HG02623 (cell line): Measurements from ENCODE around the gene VCL.
"Not testable (repeated sequence)": the region's sequence is repeated elsewhere in the genome, so short reads cannot be mapped to it uniquely, and the experiment has no call there.

Experiments
- ATAC-seq: cut with Tn5 transposase; IDR thresholded peaks from one replicate; pipeline ENCODE4 v1.9.1; 2021; ENCODE audit warnings: moderate library complexity; ENCODE audit not compliant: unreplicated experiment

The VCL gene

GRCh38 chr10:74099420-74099819, 101.5 kb downstream of the VCL start:
- no peak for ATAC-seq

DNA sequence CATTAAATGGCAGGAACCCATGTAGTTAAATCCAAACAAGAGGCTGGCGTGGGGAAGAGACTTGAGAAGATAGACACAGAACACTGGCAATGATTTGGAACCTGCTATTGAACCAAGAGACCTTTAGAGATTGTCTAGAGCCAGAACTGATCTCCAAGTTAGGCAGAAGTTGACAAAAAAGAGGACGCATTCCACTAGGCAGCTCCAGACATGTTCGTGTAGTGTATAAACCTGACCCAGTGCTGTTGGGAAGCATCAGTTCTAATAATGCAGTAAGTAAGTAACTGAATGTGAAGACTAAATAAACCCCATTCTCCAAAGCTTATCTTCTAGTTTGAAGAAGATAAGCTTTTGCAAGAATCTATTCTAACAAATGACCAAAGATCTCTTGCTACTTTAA, 101.9 kb downstream of the VCL start:
- ATAC-seq = no peak

DNA sequence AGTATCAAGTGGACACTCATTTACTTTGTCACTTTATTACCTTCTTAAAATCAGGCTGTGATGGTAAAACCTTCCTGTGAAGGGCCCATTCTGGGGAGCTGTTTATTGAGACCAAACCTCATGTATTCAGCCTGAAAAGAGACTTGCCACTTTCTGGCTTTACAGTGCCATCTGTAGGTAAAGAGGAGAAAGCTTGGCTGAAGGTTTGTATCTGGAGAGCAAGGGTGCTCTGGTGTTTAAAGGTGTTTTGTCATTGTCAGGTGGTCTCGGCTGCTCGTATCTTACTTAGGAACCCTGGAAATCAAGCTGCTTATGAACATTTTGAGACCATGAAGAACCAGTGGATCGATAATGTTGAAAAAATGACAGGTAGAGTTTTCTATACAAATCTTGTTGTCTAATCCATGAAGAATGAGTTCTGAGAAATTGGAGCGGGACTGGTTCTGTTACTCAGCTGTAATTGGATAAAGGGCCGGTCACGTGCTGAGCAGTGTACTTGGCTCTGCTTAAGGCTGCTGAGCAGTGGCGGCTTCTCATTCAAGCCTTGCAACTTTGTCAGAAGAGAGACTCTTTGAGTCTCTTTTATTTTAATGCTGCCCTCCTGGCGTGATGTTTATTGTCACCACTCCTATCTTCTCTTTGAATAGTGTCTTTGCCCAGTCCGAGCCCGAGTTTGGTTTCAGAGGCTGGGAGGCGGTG, 105.8 kb downstream of the VCL start:
- no peak for ATAC-seq

DNA sequence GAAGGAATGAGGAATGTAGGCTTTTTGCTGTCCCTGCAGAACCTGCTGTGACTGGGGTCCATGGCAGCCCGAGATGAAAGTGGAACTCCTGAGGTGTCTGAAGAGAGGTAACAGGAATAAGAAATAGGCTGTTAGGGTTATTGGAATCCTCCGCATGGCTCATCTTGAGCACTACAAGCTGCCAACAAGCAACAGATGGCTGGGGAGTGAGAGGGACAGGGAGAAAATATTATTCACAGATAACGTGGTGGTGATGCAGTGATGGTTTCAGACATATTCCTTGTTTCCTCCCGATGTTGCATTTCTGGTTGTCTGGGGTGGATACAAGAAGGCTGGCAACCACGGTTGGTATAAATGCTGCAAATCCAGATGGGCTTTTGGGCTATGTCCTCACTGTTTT, 106.6 kb downstream of the VCL start:
- no peak for ATAC-seq

- ATAC-seq = no peak
Observed at GRCh38 chr10:74104996-74105395, 107.1 kb downstream of the VCL start.

GRCh38 chr10:74107391-74107790, 109.5 kb downstream of the VCL start:
- ATAC-seq = no peak

- no peak for ATAC-seq
Observed at GRCh38 chr10:74109452-74109851, 111.5 kb downstream of the VCL start.

- no peak for ATAC-seq
Observed at GRCh38 chr10:74110120-74110519, 112.2 kb downstream of the VCL start.

DNA sequence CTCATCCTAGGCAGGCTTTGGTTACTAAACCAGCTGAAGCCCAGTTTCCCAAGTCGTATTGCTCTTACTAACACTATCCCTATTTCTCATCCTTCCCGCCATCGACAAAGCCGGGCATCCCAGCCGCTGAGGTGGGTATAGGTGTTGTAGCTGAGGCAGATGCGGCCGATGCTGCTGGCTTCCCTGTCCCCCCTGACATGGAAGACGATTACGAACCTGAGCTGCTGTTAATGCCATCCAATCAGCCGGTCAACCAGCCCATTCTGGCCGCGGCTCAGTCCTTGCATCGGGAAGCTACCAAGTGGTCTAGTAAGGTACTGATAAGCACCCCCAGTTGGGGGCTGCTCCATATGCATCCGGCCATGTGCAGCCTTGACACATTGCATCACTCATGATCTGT, 113.9 kb downstream of the VCL start:
- ATAC-seq = no peak

DNA sequence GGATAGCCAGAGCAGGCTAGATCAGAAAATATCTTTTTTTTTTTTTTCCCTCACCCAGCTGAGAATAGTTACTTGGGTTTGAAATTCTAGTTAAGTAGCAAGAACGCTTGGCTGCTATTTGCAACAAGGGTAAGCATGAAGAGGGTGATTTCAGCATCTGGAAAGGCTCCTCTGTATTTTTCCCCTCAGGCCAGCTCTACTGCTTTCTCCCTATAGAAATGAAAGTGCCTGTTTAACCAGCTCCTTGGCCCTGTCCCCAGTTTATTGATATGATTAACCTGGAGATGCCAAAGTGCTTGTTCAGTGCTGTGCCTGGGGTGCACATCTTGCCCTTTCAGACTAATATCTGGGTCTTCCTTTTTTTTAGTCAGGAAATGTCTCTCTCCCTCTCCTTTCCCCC, 115.6 kb downstream of the VCL start:
- ATAC-seq = no peak

GRCh38 chr10:74114041-74114448, 116.1 kb downstream of the VCL start:
- no peak for ATAC-seq

DNA sequence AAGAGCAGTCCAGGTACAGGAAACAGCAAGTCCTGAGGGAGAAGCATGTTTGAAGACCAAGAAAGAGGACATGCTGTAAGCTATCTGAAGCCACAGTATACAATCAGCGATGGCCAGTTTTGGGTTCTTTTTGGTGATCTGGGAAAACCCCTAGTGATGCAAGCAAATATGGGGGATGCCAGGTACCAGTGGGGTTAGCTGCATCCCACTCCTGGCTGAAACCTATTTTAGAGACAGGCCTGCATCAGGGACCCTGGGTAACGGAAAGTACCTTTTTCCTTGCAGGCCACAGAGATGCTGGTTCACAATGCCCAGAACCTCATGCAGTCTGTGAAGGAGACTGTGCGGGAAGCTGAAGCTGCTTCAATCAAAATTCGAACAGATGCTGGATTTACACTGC, 119.8 kb downstream of the VCL start:
- no peak for ATAC-seq

DNA sequence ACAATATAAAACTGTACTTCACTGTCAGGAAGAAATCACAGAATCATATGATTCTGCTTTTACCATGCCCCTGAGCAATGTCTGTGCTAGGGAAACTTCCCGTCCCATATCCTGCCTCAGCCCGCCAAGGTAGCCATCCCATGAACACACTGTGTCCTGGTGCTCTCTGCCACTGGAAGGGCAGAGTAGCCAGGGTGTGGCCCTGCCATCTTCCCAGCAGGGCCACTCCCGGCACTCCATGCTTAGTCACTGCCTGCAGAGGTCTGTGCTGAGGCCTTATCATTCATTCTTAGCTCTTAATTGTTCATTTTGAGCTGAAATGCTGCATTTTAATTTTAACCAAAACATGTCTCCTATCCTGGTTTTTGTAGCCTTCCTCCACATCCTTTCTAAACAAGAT, 120.9 kb downstream of the VCL start:
- ATAC-seq = no peak

- ATAC-seq = no peak
Observed at GRCh38 chr10:74120911-74121310, 123.0 kb downstream of the VCL start.

GRCh38 chr10:74121368-74121767, 123.5 kb downstream of the VCL start:
- no peak for ATAC-seq

DNA sequence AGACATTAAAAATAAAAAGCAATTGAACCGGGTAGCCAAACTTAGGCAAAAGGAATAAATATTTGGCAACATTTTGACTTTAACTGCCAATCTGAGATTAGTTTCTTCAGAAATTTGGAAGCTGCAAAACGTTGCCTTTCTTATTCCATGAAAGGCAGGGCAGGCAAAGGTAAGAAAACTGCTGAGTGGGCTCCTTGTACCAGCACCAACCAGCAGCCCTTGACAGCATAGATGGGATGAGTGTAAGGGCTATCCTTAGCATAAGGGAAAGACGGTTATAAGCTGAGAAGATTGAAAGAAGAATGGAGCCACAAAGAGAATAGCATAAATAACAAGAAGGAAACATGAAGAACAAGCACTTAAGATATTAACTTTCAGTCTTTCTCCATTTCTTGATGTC, 124.1 kb downstream of the VCL start:
- ATAC-seq = no peak

DNA sequence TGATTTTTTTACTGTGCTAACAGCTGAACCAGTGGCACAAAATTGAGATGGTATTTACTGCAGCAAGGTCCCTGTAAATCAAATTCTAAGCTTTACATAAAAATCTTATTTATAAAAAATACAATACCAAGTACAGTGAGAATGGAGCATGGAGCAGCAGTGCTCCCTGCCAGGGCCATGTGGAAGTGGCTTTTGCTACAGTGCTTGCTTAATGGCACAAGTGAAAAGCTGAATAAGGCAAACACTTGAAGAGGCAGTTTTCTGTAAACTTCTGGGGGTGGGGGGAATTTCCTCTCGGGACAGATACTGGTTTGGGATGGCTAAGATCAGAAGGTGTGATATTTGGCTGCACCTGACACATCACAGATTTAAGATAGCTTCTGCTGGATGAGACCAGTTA, 125.2 kb downstream of the VCL start:
- ATAC-seq = no peak

DNA sequence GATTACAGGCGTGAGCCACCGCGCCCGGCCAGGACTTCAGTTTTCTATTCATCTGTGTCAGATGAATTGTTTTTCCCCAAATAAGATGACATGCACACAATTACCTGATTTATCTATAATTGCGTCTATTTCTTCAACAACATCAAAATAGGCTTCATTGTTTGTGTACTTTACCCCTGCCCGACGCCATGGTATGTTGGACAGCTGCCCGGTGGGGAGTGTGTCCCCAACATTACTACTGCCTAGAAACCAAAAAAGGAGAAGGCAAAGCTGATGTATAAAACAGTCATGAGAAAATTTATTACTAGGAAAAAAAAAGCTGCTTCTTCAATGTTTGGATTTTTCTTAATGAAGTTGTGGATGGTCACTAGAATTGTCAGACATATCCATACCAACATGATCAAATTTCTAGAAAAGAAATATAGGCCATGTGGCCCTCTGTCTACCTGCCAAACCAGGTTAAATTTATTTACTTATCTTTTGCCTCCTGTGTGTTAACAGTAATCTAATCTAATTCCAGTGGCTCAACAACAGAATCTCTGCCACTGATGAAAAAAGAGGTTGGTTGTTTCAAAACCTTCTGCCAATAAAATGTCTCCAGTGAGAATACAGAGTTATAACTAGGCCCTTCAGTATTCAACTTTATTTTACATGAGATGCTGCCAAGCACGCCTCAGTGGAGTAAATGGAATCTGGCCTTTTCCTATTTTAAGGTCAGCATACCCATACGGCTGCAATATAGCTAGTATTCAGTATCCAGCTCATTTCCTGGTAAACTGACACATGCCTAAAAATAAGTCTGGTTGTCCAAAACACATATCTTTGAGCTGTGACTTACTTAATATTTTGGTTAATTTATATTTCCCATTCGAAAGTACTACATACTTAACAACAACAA, 136.3 kb downstream of the VCL start:
- no peak for ATAC-seq

DNA sequence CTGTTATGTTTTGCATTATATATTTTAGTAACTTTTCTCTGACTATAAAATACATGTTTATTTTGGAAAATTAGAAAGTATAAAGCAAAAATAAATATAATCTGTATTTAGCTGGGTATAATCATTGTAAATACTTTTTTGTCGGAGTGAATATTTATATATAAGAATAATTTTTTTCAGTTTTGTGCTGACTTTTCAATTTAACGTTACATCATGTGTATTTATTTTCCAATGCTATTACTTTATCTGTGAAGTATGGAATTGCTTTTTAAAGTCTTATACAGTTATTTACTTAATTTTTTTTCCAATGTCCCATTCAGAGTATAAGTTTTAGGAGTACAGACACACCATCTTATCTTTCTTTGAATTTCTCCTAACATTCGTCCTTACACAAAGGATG, 137.5 kb downstream of the VCL start:
- ATAC-seq = no peak

DNA sequence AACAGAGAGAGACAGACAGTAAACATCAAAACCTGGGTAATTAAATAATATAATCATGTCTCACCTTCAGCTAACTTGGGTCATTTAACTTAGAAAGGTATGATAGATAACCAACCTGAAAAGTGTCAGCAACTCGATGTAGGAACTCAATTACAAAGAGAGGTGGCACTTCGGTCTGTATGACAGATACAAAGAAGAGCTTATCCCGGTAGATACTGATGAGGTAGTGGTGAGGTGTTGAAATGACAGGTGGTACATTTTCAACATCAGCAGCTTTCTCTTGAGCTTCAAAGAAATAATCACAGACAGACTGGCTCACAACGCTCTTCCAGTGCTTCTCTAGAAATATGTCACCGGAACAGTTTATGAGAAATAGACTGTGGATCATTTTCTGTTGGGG, 140.1 kb downstream of the VCL start:
- ATAC-seq = no peak

DNA sequence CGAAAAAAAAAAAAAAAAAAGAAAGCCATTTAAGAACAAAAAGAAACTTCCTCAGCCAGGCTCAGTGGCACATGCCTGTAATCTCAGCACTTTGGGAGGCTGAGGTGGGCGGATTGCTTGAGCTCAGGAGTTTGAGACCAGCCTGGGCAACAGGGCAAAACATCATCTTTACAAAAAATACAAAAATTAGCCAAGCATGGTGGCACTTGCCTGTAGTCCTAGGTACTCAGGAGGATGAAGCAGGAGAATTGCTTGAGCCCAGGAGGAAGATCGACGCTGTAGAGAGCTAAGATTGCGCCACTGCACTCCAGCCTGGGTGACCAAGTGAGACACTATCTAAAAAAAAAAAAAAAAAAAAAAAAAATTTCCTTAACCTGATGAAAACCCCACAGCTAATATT, 140.7 kb downstream of the VCL start:
- ATAC-seq = not testable (repeated sequence)

DNA sequence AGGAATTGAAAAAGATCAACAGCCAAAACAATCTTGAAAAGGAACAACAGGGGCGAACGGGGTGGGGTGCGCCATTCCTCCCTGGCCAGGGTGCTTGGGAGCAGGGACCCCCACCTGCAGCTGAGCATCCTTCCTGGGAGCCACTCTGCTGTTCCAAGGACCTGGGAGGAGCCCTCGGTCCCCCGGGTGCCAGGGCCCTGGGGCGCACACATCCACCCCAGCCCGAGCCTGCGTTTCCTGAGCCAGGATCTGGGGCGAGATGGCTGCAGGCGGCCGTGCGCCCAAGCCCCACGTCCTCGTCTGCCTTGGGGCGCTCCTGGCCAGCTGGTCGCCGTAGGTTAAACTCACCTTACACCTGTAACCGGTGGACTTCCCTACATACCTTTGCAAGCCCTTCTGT, 142.1 kb downstream of the VCL start:
- ATAC-seq = no peak
